ENCODE results near the gene VIT. TPM values are rescaled to one million over a fixed set of nuclear protein-coding genes. Genes with fewer than 3 reads are reported as not detected.

Gene VIT
- total RNA-seq, 2 experiments from 2014 or later, result not detected

Other genes with a start within 250 kb of the VIT start
- gene FEZ2, start 98.5 kb upstream of the VIT start, total RNA-seq, result 1 to 10 TPM; 6.8 to 9.3 TPM

Measured in activated CD4-positive, alpha-beta memory T cell treated with anti-CD3 and anti-CD28 coated beads for 36 hours (primary cell).